ENCODE measurements around the gene C19orf85. TPM values are rescaled to one million over a fixed set of nuclear protein-coding genes. Genes with fewer than 3 reads are reported as not detected.
"Not testable (repeated sequence)": the region's sequence is repeated elsewhere in the genome, so short reads cannot be mapped to it uniquely, and the experiment has no call there.

The C19orf85 gene
- total RNA-seq, 2 donors from 2014 or later = not detected

DNA sequence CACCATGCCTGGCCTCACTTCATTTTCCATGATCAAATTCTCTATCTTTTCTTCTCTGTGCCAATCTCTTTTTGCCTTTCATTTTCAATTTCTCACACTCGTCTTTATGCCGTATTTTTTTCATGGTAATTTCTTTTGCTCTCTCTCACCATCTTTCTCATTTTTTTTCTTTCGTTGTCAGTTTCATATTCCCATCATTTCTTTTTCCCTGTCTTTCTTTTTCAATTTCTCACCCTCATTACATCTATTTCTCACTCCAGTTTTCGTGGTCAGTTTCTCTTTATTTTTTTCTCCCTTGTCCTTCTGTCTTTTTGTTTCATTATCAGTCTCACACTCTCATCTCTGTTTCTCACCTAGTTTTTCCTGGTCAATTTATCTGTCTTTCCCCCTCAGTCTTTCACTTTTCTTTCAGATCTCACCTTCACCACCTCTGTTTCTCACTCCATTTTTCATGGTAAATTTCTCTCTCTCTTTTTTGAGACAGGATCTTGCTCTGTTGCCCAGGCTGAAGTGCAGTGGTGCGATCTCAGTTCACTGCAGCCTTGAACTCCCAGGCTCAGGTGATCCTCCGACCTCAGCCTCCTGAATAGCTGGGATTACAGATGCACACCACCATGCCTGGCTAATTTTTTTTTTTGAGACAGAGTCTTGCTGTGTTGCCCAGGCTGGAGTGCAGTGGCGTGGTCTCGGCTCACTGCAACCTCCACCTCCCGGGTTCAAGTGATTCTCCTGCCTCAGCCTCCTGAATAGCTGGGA lies 37.8 kb upstream of the C19orf85 start:
- peaks cover 0 to 10% of the 10 kb centered on the region in 2 donors for H3K4me1 ChIP-seq
- H3K9me3 ChIP-seq = no peaks in the 10 kb centered on the region
- TF ChIP-seq, protein P1, sequence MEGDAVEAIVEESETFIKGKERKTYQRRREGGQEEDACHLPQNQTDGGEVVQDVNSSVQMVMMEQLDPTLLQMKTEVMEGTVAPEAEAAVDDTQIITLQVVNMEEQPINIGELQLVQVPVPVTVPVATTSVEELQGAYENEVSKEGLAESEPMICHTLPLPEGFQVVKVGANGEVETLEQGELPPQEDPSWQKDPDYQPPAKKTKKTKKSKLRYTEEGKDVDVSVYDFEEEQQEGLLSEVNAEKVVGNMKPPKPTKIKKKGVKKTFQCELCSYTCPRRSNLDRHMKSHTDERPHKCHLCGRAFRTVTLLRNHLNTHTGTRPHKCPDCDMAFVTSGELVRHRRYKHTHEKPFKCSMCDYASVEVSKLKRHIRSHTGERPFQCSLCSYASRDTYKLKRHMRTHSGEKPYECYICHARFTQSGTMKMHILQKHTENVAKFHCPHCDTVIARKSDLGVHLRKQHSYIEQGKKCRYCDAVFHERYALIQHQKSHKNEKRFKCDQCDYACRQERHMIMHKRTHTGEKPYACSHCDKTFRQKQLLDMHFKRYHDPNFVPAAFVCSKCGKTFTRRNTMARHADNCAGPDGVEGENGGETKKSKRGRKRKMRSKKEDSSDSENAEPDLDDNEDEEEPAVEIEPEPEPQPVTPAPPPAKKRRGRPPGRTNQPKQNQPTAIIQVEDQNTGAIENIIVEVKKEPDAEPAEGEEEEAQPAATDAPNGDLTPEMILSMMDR (IDR thresholded peaks at IDR 0.05) = no peak
- H3K27ac ChIP-seq = no peak overlapping the region
- H3K36me3 ChIP-seq = no peaks in the 10 kb centered on the region
- H3K4me3 ChIP-seq = no peak overlapping the region
- no peaks in the 10 kb centered on the region for H3K27me3 ChIP-seq
- DNase-seq (ENCODE audit: low spot score) = no peak

DNA sequence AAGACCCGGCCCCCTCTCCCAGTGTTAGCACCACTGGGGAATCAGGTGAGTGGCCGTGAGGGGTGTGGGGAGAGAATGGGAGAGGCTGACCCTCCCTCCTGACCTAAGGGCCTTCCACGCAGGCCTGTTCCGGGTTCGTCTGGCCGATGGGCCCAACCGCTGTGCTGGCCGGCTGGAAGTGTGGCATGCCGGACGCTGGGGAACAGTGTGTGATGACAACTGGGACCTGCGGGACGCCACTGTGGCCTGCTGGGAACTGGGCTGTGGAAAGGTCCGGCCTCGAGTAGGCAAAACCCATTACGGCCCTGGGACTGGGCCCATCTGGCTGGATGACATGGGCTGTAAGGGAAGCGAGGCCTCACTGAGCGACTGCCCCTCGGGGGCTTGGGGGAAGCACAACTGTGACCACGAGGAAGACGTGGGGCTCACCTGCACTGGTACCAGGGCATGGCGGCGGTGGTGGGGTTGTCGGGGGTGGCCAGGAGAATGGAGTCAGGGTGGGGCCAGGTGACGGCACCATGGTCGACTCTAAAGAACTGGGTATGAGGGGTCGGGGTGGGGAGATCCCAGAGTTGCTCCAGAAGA lies 35.9 kb upstream of the C19orf85 start:
- Histone ChIP-seq H3K27me3 (no peaks in the 10 kb centered on the region), H3K36me3 (no peaks in the 10 kb centered on the region), H3K9me3 (no peaks in the 10 kb centered on the region), H3K4me1 (peaks cover 0 to 10% of the 10 kb centered on the region in 2 donors), H3K4me3 (no peak overlapping the region), H3K27ac (no peak overlapping the region)
- DNase-seq (ENCODE audit: low spot score) = no peak
- TF ChIP-seq, protein P1 (IDR thresholded peaks at IDR 0.05) = no peak

DNA sequence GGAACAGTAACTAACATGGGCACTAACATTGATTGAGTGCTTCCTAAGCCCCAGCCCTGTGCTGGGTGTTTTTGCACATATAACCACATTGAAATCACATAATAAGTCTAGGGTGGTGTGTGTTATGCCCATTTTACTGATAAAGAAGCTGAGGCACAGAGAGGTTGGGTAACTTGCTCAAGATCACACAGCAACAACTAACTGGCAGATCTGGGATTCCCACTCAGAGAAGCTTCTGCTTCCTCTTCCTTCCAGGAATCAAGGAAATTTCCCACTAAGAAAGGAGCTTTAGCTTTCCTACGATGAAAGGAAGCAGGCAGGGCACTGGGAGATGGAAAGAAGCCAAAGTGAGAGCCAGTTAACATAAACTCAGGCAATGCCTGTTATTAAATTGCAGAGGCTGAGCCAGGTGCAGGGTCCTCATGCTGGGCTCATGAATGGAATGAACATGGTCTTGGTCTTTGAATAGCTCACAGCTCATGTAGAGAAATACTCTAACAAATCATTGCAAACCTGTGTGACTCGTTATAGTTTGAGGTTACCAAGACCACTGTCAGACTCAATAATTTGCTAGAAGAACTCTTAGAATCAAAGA lies 33.8 kb upstream of the C19orf85 start:
- TF ChIP-seq, protein P1 (IDR thresholded peaks at IDR 0.05) = no peak
- H3K36me3 ChIP-seq = no peaks in the 10 kb centered on the region

DNA sequence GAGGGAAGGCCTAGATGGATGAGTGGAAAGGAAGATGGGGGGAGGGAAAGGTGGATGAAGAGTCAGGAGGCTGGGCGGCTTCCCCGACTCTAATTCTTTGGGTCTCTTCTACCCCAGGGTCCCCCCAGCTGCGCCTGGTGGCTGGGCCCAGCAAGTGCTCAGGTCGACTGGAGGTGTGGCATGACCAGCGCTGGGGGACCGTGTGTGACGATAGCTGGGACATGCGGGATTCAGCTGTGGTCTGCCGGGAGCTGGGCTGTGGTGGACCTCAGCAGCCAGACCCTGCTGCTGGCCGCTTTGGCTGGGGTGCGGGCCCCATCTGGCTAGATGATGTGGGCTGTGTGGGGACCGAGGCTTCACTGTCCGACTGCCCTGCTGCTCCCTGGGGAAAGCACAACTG lies 33.2 kb upstream of the C19orf85 start:
- no peak for DNase-seq (ENCODE audit: low spot score)
- no peak overlapping the region for H3K4me3 ChIP-seq
- no peaks in the 10 kb centered on the region for H3K36me3 ChIP-seq
- TF ChIP-seq, protein P1 (IDR thresholded peaks at IDR 0.05) = no peak
- H3K27ac ChIP-seq = no peak overlapping the region
- peaks cover 0 to 13% of the 10 kb centered on the region in 2 donors for H3K4me1 ChIP-seq
- H3K9me3 ChIP-seq = no peaks in the 10 kb centered on the region
- no peaks in the 10 kb centered on the region for H3K27me3 ChIP-seq

More for the DNA sequence above, 33.8 kb upstream of the C19orf85 start:
- Histone ChIP-seq H3K4me3 (no peak overlapping the region), H3K27ac (no peak overlapping the region), H3K4me1 (peaks cover 0 to 9% of the 10 kb centered on the region in 2 donors), H3K9me3 (no peaks in the 10 kb centered on the region), H3K27me3 (no peaks in the 10 kb centered on the region)
- no peak for DNase-seq (ENCODE audit: low spot score)

DNA sequence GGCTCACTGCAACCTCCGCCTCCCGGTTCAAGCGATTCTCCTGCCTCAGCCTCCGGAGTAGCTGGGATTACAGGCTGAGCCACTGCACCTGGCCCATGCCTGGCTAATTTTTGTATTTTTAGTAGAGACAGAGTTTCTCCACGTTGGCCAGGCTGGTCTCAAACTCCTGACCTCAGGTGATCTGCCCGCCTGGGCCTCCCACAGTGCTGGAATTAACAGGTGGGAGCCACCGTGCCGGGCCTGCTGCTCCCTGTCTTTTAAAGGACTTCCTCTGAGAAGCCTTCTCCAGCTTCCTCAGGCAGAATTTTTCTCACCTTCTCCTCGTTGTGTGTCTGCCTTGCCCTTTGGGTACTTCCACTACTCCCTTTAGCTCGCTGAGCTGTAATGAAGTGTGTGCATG lies 32.3 kb upstream of the C19orf85 start:
- not testable (repeated sequence) for H3K27ac ChIP-seq; H3K4me3 ChIP-seq; H3K27me3 ChIP-seq; H3K9me3 ChIP-seq; H3K36me3 ChIP-seq; DNase-seq (ENCODE audit: low spot score)
- H3K4me1 ChIP-seq = peaks cover 0 to 17% of the 10 kb centered on the region in 2 donors

DNA sequence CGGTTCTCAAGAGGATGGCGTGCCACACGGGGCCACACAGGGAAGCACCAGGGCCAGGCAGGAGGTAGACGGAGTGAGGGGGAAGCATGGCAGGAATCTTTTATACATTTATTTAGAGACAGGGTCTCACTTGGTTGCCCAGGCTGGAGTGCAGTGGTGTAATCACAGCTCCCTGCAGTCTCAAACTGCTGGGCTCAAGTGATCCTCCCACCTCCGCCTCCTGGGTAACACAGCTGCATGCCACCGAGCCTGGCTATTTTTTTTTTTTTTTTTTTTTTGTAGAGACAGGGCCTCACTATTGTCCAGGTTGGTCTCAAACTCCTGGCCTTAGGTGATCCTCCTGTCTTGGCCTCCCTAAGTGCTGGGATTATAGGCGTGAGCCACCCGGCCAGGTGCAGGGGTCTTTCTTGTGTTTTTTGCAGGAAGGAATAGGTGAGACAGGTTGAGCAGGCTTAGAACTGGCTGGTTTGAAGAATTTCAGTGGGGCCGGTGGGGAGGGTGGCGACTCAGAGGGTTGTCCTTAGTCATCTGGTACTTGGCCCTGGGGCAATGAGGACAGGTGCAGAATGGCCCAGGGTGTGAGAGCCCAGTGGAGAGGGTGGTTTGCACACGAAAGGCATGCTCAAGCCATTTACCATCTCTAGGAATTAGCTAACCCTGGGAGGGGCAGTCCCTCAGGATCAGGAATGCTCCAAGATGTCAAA lies 31.2 kb upstream of the C19orf85 start:
- Histone ChIP-seq H3K4me1 (peaks cover 0 to 21% of the 10 kb centered on the region in 2 donors), H3K36me3 (no peaks in the 10 kb centered on the region), H3K27ac (no peak overlapping the region), H3K9me3 (no peaks in the 10 kb centered on the region), H3K4me3 (no peak overlapping the region), H3K27me3 (no peaks in the 10 kb centered on the region)
- TF ChIP-seq, protein P1 (IDR thresholded peaks at IDR 0.05) = no peak
- no peak for DNase-seq (ENCODE audit: low spot score)

Measured in right atrium auricular region (tissue), 2 donors.